Measurements from ENCODE around the gene AHCTF1. TPM values are rescaled to one million over a fixed set of nuclear protein-coding genes. Genes with fewer than 3 reads are reported as not detected.
"Not testable (repeated sequence)": the region's sequence is repeated elsewhere in the genome, so short reads cannot be mapped to it uniquely, and the experiment has no call there.

The AHCTF1 gene
- total RNA-seq, 1 donor from 2014 or later = 10.5 TPM

- DNase-seq (ENCODE audit: low spot score) (no peak), ATAC-seq (no peak)
Measured at GRCh38 chr1:246837418-246838117, 94.2 kb downstream of the AHCTF1 start.

- ATAC-seq (no peak), DNase-seq (ENCODE audit: low spot score) (no peak)
Measured at GRCh38 chr1:246836209-246836966, 95.4 kb downstream of the AHCTF1 start.

- DNase-seq (ENCODE audit: low spot score) = no peak
- no peak for ATAC-seq
Measured at GRCh38 chr1:246831543-246831942, 100.2 kb downstream of the AHCTF1 start.

- no peak for DNase-seq (ENCODE audit: low spot score)
- no peak for ATAC-seq
Measured at GRCh38 chr1:246828818-246829217, 102.9 kb downstream of the AHCTF1 start.

- ATAC-seq (peak; percentile 38), DNase-seq (ENCODE audit: low spot score) (no peak)
Measured at GRCh38 chr1:246827396-246827795, 104.4 kb downstream of the AHCTF1 start.

GRCh38 chr1:246825557-246826175 is 106.1 kb downstream of the AHCTF1 start:
- ATAC-seq = no peak
- DNase-seq (ENCODE audit: low spot score) = no peak

- ATAC-seq (no peak), DNase-seq (ENCODE audit: low spot score) (no peak)
Measured at GRCh38 chr1:246824541-246824940, 107.2 kb downstream of the AHCTF1 start.

- ATAC-seq; DNase-seq (ENCODE audit: low spot score): not testable (repeated sequence)
Measured at GRCh38 chr1:246822154-246822553, 109.6 kb downstream of the AHCTF1 start.

- DNase-seq (ENCODE audit: low spot score) = no peak
- no peak for ATAC-seq
Measured at GRCh38 chr1:246820666-246821065, 111.1 kb downstream of the AHCTF1 start.

GRCh38 chr1:246817778-246818177 is 114.0 kb downstream of the AHCTF1 start:
- DNase-seq (ENCODE audit: low spot score); ATAC-seq: not testable (repeated sequence)

GRCh38 chr1:246815693-246816270 is 116.0 kb downstream of the AHCTF1 start:
- ATAC-seq (no peak), DNase-seq (ENCODE audit: low spot score) (no peak)

GRCh38 chr1:246814890-246815289 is 116.9 kb downstream of the AHCTF1 start:
- no peak for ATAC-seq
- no peak for DNase-seq (ENCODE audit: low spot score)

GRCh38 chr1:246813325-246813724 is 118.4 kb downstream of the AHCTF1 start:
- ATAC-seq; DNase-seq (ENCODE audit: low spot score): not testable (repeated sequence)

GRCh38 chr1:246811985-246812384 is 119.8 kb downstream of the AHCTF1 start:
- no peak for ATAC-seq
- DNase-seq (ENCODE audit: low spot score) = no peak

- ATAC-seq = no peak
Measured at GRCh38 chr1:246809473-246809872, 122.3 kb downstream of the AHCTF1 start.

GRCh38 chr1:246805135-246805716 is 126.5 kb downstream of the AHCTF1 start:
- no peak for DNase-seq (ENCODE audit: low spot score)
- ATAC-seq = no peak

More at GRCh38 chr1:246809473-246809872, 122.3 kb downstream of the AHCTF1 start:
- DNase-seq (ENCODE audit: low spot score) = no peak

GRCh38 chr1:246803883-246804282 is 127.9 kb downstream of the AHCTF1 start:
- ATAC-seq (no peak), DNase-seq (ENCODE audit: low spot score) (no peak)

GRCh38 chr1:246803373-246803772 is 128.4 kb downstream of the AHCTF1 start:
- ATAC-seq = no peak
- no peak for DNase-seq (ENCODE audit: low spot score)

GRCh38 chr1:246801241-246802020 is 130.3 kb downstream of the AHCTF1 start:
- ATAC-seq = peak; percentile 72
- DNase-seq (ENCODE audit: low spot score) = no peak

- ATAC-seq (no peak), DNase-seq (ENCODE audit: low spot score) (no peak)
Measured at GRCh38 chr1:246800756-246801155, 131.0 kb downstream of the AHCTF1 start.
